NT2/D1 (cell line): ENCODE measurements around the gene SFXN3.

ENCODE experiments used
- SUZ12 ChIP-seq: IDR thresholded peaks from 2 replicates; pipeline ENCODE4 v1.6.1; 2011; ENCODE audit not compliant: insufficient read length, insufficient read depth; ENCODE audit errors: extremely low read depth
- YY1 ChIP-seq: IDR thresholded peaks from 2 replicates; pipeline ENCODE4 v1.6.1; 2011; ENCODE audit not compliant: insufficient read length, insufficient read depth
- ZNF274 ChIP-seq: IDR thresholded peaks from 2 replicates; pipeline ENCODE4 v1.6.1; 2011; ENCODE audit warnings: mild to moderate bottlenecking, low read depth, low read length

- TF ChIP-seq ZNF274 (no peak), YY1 (no peak), SUZ12 (no peak)
Observed at GRCh38 chr10:100984672-100985177, 46.3 kb upstream of the SFXN3 start.
